ENCODE measurements around the gene PAX8. TPM values are rescaled to one million over a fixed set of nuclear protein-coding genes. Genes with fewer than 3 reads are reported as not detected.

The PAX8 gene
- total and polyA plus RNA-seq, 2 donors (not counting 1 experiment from before 2014, with no cell fraction given), result 0.45 to 0.64 TPM

GRCh38 chr2:113200236-113200635 is 78.5 kb downstream of the PAX8 start:
- Mint-ChIP-seq H3K27me3 (no peaks in the 10 kb centered on the region), H3K4me3 (no peak overlapping the region), H3K4me1 (peaks cover 17% of the 10 kb centered on the region), H3K9me3 (ENCODE audit: insufficient read depth) (no peaks in the 10 kb centered on the region), H3K27ac (no peak overlapping the region)
- intact Hi-C loops (cut with micrococcal nuclease), result no loop called here
- ChIA-PET CTCF (interaction anchor here (1.0 to 17.9 kb wide), 11 partner anchors 14 to 191 kb away, joined by 3 to 590 read pairs (median 9); partner anchors contain the start of gene PSD4), POLR2A (interaction anchor here (0.6 to 2.2 kb wide), 4 partner anchors 20 to 63 kb away, joined by 3 to 14 read pairs (median 8); no protein-coding TSS in a partner anchor)
- Histone ChIP-seq H2AFZ (ENCODE audit: insufficient read depth, low read depth, low read length, poor library complexity, severe bottlenecking) (no peak overlapping the region), H3K9ac (ENCODE audit: low read length) (no peak overlapping the region), H3K9me3 (ENCODE audit: control extremely low read depth in 1 of 3, control insufficient read depth in 2 of 3, insufficient read depth in 1 of 3, low read length in 2 of 3) (peaks cover 0 to 4% (median 0%) of the 10 kb centered on the region in 3 donors), H3K36me3 (replicated peaks in 1 of 2; ENCODE audit: control extremely low read depth in 1 of 2, control insufficient read depth in 1 of 2, extremely low read depth in 1 of 2, insufficient read depth in 2 of 2, low read length in 1 of 2) (peaks cover 5 to 67% of the 10 kb centered on the region in 2 experiments), H3K79me2 (ENCODE audit: control insufficient read depth, insufficient read depth, low read length) (no peaks in the 10 kb centered on the region), H3K27me3 (replicated peaks in 1 of 4; ENCODE audit: control extremely low read depth in 1 of 4, control insufficient read depth in 3 of 4, insufficient read depth in 4 of 4, low read length in 3 of 4) (no peaks in the 10 kb centered on the region), H3K4me2 (replicated peaks; ENCODE audit: low read depth, low read length, poor library complexity, severe bottlenecking) (no peak overlapping the region), H3K4me1 (ENCODE audit: control insufficient read depth in 2 of 2, insufficient read depth in 2 of 2, low read length in 2 of 2) (peaks cover 13 to 22% of the 10 kb centered on the region in 2 donors), H3K4me3 (ENCODE audit: control extremely low read depth in 1 of 5, extremely low read depth in 1 of 5, insufficient read depth in 1 of 5, low read depth in 2 of 5, low read length in 4 of 5) (no peak overlapping the region), H4K20me1 (ENCODE audit: control insufficient read depth, insufficient read depth, low read length, poor library complexity, severe bottlenecking) (peaks cover 74% of the 10 kb centered on the region), H3K27ac (ENCODE audit: low read length in 2 of 2) (peak overlapping the region in 1 of 2 donors; percentile 46)
- DNase-seq, result no peak
- WGBS (ENCODE audit: insufficient coverage), result 100% methylated on average over 2 of the region's 4 CpGs
- TF ChIP-seq, protein P1, sequence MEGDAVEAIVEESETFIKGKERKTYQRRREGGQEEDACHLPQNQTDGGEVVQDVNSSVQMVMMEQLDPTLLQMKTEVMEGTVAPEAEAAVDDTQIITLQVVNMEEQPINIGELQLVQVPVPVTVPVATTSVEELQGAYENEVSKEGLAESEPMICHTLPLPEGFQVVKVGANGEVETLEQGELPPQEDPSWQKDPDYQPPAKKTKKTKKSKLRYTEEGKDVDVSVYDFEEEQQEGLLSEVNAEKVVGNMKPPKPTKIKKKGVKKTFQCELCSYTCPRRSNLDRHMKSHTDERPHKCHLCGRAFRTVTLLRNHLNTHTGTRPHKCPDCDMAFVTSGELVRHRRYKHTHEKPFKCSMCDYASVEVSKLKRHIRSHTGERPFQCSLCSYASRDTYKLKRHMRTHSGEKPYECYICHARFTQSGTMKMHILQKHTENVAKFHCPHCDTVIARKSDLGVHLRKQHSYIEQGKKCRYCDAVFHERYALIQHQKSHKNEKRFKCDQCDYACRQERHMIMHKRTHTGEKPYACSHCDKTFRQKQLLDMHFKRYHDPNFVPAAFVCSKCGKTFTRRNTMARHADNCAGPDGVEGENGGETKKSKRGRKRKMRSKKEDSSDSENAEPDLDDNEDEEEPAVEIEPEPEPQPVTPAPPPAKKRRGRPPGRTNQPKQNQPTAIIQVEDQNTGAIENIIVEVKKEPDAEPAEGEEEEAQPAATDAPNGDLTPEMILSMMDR (IDR thresholded peaks at IDR 0.05), result no peak
- TF ChIP-seq EZH2 (IDR thresholded peaks at IDR 0.05; ENCODE audit: borderline replicate concordance, insufficient read depth, low read depth, low read length, poor library complexity, severe bottlenecking), result no peak
- no peak for ATAC-seq (ENCODE audit: low read depth)
